HG02885 (cell line): Measurements from ENCODE around the gene MYL12B.

Experiments
- ATAC-seq: cut with Tn5 transposase; IDR thresholded peaks from one replicate; pipeline ENCODE4 v1.9.1; 2021; ENCODE audit warnings: mild to moderate bottlenecking; ENCODE audit not compliant: unreplicated experiment, poor library complexity

MYL12B gene

GRCh38 chr18:3234457-3234856, 27.5 kb upstream of the MYL12B start:
- no peak for ATAC-seq

GRCh38 chr18:3235846-3236245, 26.1 kb upstream of the MYL12B start:
- no peak for ATAC-seq

- ATAC-seq, result no peak
Observed at GRCh38 chr18:3236470-3236869, 25.5 kb upstream of the MYL12B start.

- no peak for ATAC-seq
Observed at GRCh38 chr18:3238742-3239141, 23.2 kb upstream of the MYL12B start.

- ATAC-seq, result no peak
Observed at GRCh38 chr18:3245185-3245564, 16.8 kb upstream of the MYL12B start.

GRCh38 chr18:3245853-3246634, 15.9 kb upstream of the MYL12B start:
- peak; percentile 59 for ATAC-seq

- ATAC-seq, result no peak
Observed at GRCh38 chr18:3246635-3247239, 15.2 kb upstream of the MYL12B start.

- peak; percentile 84 for ATAC-seq
Observed at GRCh38 chr18:3247240-3248061, 14.5 kb upstream of the MYL12B start, which contains the start of gene MYL12A. TSS of gene MYL12A (plus strand) at chr18:3247801. CDS start at chr18:3253248, 5,447 bp downstream.

- ATAC-seq, result no peak
Observed at GRCh38 chr18:3248062-3248657, 13.8 kb upstream of the MYL12B start.

GRCh38 chr18:3248658-3249359, 13.1 kb upstream of the MYL12B start:
- no peak for ATAC-seq

- no peak for ATAC-seq
Observed at GRCh38 chr18:3250237-3251107, 11.5 kb upstream of the MYL12B start.

- no peak for ATAC-seq
Observed at GRCh38 chr18:3251249-3251962, 10.5 kb upstream of the MYL12B start.

GRCh38 chr18:3251963-3252277, 10.0 kb upstream of the MYL12B start:
- ATAC-seq, result no peak

GRCh38 chr18:3252843-3253242, 9.1 kb upstream of the MYL12B start:
- ATAC-seq, result no peak

GRCh38 chr18:3254725-3255124, 7.2 kb upstream of the MYL12B start:
- ATAC-seq, result no peak

- no peak for ATAC-seq
Observed at GRCh38 chr18:3255611-3256165, 6.2 kb upstream of the MYL12B start.

GRCh38 chr18:3256693-3257626, 5.0 kb upstream of the MYL12B start:
- no peak for ATAC-seq
